Hepatic stellate cell (primary cell): ENCODE data around the gene EMC9.
"Not testable (repeated sequence)": the region's sequence is repeated elsewhere in the genome, so short reads cannot be mapped to it uniquely, and the experiment has no call there.

Experiments
- DNase-seq: peaks from one replicate; pipeline ENCODE4 v3.0.0; 2011; ENCODE audit warnings: low spot score

The EMC9 gene

DNA sequence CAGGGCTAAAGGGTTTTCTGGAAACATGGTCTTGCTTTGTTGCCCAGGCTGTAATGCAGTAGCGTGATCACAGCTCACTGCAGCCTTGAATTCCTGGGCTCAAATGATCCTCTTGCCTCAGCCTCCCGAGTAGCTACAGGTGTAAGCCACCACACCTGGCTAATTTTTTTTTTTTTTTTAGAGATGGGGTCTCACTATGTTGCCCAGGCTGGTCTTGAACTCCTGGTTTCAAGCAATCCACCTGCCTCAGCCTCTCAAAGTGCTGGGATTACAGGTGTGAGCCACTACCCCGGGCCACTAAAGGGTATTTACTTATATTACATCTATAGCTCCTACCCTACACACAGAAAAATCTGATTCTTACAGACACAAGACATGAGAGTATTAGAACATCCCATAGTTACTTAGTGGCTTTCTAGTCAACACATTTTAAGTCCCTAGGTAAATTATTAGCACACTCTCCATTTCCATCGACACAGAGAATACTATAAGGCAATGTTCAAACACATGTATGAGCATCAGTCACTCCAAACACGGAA is 33.0 kb downstream of the EMC9 start:
- DNase-seq = no peak

DNA sequence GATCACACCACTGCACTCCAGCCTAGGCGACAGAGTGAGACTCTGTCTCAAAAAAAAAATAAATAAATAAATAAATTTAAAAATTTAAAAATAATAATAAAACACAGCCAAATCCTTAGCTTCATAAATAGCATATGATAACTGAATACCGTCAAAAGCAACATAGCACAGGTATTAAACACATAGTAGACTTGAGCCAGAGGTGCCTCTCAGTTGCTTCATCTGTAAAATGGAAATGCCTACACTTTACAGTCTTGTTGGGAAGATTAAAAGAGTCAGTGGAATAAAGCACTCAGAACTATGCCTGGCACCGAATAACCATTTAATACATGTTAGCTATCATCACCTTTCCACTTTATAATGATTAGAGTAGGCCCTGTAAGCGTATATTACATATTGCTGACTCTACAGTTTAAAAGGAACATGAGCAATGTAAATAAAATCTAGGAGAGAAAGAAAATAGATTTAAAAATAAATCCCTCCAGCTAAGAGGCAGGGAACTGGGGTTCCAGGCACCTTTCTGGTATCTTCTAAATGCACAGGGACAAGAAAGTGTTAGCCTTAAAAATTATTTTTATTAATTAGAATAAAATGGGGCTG is 34.6 kb downstream of the EMC9 start:
- DNase-seq = no peak

DNA sequence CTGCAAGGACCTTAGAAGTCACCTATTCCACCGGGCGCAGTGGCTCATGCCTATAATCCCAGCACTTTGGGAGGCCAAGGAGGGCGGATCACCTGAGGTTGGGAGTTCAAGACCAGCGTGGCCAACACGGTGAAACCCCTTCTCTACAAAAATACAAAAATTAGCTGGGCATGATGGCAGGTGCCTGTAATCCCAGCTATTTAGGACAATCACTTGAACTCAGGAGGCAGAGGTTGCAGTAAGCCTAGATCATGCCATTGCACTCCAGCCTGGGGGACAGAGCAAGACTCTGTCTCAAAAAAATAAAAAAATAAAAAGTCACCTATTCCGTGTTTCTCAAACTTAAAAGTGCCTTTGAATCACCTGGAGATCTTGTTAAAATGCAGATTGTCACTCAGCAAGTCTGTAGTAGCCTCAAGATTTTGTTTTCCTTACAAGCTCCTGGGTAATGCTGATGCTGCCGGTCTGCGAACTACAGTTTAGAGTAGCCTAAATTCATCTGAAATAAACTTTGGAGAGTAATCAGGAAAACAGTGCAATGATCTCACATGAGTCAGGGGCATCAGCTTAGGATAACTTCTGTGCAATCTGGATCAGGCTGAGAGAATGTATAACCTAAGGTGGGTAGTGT is 35.7 kb downstream of the EMC9 start:
- DNase-seq = not testable (repeated sequence)

DNA sequence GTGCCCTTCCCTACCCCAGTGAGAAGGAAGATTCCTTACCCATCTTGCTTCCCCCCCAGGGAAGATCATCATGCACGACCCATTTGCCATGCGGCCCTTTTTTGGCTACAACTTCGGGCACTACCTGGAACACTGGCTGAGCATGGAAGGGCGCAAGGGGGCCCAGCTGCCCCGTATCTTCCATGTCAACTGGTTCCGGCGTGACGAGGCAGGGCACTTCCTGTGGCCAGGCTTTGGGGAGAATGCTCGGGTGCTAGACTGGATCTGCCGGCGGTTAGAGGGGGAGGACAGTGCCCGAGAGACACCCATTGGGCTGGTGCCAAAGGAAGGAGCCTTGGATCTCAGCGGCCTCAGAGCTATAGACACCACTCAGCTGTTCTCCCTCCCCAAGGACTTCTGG is 37.9 kb downstream of the EMC9 start:
- DNase-seq = no peak

DNA sequence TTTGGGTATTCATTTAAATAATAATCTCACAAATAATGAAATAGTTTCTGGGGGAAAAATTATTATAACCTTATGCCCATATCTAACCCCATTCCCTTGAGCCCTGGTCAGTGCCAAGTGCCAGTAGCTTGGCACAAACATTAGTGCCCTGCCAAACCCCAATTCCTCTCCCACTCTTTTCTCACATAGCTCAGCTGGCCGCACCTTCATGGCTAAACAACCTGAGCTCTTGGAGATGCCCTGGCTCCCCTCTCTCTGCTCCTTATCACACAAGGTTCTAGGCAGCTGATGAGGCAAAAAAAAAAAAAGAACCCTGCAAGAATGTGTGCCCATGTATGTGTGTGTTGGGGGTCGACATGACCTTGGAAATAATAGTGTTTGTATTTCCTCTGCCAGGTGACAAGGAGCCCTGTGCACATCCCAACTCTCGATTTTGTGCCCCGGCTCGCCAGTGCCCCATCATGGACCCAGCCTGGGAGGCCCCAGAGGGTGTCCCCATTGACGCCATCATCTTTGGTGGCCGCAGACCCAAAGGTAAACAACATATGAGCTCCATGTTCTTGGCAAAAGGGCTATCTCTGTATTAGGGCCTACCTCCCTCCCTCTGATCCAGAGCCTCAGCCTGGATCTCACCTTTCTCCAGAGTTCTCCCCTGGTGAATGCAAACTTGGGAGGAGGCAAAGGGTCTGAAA is 38.9 kb downstream of the EMC9 start:
- no peak for DNase-seq

DNA sequence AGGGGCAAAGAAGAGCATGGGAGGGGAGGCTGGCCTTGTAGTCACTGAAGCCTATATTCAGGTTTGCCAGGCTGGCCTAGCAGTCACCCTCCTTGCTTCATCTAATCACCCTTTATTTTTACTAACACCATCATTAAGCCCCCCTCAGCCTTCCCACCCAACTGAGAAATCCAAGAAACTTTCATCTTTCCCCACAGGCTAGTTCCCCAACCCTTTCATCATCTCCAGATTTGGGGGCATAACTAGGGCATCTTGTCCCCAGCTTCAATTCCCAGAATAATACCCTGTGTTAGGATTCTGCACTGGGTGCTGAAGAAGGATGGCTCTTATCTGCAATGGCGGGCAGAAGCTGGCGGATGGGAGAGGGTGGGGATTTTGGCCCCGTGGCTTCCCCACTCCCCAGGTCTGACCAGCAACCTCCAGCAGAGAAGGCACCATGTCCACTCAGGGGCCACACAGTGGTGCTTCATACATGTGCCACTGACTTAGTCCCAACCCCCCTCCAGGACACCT is 40.4 kb downstream of the EMC9 start:
- DNase-seq = no peak

DNA sequence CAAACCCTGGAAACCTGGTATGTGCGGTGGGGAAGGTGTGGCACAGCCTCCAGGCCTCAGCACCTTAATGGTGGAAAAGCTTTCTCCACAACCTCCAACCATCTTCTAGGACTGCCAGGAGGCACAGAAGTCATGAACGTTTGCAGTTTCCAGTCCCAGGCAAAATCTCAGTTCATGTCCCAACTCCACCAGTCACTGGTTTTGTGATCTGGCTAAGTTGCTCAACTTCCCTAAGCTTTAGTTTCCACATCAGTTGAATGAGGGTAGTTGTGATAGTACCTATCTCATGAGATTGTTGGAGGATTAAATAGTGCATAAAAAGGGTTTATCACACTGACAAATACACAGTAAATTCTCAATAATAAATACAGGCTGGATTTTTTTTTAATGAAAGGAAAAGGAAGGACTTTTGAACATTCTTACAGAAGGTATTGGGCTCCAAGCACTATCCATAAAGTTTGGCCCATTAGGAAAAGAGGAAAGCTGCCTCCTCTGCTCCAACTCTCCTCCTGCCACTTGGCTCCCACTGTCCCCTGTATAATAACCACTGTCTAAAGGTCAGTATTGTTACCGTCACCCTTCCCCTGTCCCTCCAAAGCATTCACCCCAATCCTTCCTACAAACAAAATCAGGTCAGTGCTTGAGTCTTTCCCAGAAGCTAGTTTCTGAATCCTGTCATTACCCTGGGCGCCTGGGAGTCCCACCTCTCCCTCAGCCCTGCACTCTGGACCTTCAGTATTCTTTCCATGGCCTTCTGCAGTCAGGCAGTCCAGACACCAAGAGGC is 41.0 kb downstream of the EMC9 start:
- no peak for DNase-seq

DNA sequence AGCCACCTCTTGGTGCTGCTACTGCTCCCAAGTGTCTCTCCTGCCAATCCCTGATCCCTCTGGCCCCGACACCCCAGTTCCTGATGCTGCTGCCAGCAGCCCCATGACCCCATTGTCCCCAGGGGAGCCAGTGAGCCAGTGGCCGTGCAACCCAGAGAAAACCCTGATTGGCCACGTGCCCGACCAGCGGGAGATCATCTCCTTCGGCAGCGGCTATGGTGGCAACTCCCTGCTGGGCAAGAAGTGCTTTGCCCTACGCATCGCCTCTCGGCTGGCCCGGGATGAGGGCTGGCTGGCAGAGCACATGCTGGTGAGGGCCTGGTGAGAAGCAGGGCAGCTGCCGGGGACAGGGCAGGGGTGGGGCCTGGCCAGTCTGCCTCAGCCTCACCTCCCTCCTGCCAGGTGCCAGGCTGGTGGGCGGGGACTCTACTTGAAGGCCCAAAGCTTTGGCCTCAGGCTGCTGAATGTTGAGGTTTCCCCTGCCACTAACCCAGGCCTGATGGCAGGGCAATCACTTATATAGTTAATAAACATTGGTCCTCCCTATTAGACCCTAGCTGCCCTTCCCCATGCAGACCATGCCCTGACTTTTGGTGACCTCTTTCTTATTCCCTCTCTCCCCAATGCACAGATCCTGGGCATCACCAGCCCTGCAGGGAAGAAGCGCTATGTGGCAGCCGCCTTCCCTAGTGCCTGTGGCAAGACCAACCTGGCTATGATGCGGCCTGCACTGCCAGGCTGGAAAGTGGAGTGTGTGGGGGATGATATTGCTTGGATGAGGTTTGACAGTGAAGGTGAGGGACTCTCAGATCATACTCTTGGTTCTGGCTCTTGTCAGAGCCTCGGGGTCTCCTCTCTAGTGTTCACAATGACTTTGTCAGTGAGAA is 42.2 kb downstream of the EMC9 start:
- no peak for DNase-seq

DNA sequence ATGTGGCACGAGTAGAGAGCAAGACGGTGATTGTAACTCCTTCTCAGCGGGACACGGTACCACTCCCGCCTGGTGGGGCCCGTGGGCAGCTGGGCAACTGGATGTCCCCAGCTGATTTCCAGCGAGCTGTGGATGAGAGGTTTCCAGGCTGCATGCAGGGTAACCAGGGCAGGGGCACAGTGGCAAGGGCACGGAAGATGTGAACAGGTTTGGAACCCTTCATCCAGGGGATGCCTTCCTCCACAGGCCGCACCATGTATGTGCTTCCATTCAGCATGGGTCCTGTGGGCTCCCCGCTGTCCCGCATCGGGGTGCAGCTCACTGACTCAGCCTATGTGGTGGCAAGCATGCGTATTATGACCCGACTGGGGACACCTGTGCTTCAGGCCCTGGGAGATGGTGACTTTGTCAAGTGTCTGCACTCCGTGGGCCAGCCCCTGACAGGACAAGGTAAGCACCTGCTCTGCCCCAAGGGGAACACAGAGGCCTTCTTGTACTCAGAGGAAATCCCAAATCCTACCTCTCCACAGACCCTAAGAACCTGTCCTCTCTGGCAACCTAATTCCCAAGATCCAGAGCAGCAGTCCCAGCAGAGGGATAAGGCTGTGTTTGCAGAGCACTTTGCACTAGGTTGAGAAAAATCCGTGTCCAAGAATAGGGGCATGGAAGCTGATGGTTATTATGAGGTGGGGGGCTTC is 43.0 kb downstream of the EMC9 start:
- DNase-seq = no peak

DNA sequence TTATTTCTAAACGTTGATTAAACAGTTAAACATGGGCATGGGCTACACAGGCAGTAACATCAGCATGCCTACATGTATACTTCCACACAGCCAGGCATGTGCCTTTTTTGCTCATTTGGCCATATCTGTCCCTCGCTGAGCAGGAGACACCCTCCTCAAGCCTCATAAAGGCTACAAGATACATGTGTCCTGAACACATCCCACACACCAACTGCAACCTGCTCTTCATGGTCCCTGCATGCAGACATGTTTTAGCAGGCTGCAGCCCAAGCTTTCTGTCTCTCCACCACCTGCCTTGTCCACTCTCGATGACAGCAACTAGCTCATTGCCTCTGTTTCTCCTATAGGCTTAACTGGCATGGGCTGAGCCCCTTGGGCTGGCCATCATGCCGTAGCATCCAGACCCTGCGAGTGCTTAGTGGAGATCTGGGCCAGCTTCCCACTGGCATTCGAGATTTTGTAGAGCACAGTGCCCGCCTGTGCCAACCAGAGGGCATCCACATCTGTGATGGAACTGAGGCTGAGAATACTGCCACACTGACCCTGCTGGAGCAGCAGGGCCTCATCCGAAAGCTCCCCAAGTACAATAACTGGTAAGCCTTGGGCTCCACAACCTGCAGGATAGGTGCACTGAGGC is 44.7 kb downstream of the EMC9 start:
- no peak for DNase-seq

DNA sequence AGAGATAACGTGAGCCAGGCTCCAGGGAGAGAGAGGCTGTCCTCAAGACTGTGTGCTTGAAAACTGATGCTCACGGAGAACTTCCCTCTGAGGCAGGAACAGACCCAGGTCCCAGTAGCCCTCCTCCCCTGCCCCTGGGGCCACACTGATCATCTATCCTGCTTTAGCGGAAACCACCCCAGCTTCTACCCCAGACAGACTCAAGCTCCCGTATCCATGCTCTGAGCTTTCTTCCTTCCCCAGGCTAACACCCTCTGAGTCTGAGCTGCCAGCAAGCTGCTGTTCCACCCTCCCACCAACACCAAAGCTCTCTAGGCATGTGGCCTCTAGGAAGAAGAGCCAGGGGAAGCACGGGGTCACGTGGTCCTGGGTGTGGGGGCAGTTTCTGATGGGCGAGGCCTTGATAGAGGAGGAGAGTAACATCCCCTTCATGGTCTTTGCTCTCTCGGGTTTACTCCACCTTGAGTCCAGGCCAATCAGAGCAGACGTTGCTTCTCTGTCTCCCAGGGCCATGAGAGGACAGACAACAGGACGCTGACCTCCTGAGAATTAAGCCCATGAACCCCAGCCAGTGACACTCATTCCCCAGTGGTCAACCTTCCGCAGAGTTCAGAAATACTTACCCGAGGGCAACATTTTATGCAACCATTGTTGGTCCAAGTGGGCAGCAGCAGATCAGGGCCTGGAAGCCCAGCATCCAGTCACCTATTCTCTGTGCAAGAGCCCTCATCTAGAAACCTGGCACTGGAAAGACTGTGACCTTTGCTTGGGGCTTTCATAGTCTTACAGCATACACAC is 45.9 kb downstream of the EMC9 start:
- DNase-seq = peak; percentile 77

DNA sequence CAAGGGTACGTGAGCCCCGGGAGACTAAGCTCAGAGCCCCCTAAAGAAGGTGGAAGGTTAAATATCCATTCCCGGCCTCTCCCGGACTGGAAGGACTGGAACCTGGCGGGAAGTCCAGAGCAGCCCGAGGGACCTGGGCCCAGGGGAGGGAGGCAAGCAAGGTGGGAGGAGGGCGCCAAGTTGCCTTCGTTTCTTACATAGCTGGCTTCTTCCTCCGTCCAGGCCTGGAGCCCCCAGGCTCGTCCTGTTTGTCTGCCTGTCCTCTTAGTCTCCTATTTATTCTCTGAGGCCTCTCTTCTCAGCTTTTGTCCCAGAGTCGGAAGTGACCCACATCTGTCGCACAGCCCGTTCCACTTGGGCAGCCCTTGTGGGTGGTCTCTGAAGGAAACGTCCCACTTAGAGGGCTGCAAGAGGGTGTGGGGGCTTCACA is 46.5 kb downstream of the EMC9 start:
- no peak for DNase-seq

DNA sequence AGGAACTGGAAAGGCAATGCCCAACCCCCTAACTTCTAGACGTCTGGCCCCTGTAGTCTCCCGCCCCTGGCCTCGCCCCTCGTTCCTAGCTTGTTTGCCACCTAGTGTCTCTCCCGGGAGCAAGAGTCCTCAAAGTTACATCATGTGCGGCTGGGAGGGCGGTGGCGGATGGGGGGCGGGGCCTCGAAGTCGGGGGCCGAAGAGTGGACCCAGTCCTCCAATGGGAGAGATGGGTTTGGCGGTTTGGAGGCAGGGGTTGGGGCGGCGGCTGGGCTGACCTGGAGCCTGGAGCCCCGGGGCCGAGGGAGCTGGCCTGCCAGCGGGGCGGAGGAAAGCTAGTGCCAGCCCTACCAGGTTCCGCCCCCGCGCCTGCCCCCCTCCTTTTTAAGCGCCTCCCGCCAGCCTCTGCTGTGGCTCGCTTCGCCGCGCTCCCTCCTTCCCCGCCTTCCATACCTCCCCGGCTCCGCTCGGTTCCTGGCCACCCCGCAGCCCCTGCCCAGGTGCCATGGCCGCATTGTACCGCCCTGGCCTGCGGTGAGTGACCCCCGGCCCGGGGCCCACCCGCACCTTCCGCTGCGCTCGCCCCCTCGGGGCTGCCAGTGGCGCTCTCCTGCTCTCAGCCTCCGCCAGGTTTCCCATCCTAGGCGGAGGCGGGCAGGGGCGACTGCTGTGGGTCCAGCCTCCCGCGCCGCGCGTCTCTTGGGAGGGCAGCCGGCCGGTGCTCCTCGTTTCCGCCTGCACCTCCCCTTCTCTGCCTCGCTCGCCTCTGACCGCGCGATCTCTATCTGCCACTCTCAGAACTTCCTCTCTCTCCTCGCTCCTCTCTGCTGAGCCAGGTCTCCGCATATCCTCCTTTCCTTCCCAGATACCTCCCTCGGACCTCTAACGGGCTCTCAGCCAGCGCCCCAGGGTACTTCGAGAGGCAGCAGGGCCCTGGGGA is 47.2 kb downstream of the EMC9 start, which contains the start of gene PCK2:
Gene PCK2 (plus strand): TSS at position 411 of the 940 bp plus-strand sequence. CDS start 95 bp downstream, at position 506.
- DNase-seq = peak; percentile 97

DNA sequence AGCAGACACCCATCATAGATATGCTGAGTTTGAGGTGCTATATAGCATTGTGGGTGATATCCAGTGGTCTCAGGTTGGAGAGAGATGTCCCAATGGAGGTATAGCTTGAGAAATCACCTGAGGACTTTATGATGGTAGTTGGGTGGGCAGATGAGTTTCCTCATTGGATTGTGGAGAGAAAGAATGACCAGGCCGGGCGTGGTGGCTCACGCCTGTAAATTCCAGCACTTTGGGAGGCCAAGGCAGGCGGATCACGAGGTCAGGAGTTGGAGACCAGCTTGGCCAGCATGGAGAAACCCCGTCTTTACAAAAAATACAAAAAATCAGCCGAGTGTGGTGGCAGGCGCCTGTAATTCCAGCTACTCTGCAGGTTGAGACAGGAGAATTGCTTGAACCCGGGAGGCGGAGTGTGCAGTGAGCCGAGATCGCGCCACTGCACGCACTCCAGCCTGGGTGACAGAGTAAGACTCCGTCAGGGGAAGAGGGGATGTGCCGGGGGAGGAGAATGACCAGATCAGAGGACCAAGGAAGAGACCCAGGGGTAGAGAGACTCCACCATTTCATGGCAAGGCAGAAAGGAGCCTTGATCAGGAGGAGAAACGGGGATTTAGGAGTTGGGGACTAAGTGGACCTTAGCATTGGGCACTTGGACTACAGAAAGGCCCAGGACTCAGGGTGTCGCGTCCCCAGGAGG is 48.0 kb downstream of the EMC9 start:
- DNase-seq = no peak

DNA sequence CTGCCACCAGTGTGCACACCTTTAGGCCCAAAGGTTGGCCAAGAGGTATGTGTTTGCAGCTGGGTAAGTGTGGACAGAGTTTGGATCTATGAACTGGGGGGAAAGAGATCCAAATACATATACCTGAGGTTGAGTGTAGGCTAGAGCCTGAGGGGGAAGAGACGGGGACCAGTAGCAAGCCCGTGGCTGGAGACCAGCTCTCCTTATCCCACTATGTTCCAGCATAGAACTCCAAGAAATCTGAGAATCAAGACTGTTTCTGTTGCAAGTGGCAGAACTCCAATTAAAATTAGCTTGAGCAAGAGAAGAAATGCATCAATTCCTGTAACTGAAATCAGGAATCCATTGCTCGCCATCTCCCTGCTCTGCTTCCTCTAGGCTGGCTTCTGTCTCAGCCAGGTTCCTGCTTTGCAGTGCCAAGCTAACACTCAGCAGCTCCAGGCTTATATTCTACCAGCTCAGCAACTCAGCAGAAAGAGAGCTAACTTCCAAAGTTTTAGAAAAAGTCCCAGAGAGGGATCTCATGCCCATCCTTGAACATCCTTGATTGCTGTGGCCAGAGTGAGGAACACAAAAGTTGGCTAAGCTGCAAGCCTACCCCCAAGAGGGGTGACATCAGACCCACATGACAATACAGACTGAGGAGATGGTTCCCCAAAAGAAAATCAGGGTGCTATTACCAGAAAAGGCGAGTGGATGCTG is 48.7 kb downstream of the EMC9 start:
- DNase-seq = no peak

DNA sequence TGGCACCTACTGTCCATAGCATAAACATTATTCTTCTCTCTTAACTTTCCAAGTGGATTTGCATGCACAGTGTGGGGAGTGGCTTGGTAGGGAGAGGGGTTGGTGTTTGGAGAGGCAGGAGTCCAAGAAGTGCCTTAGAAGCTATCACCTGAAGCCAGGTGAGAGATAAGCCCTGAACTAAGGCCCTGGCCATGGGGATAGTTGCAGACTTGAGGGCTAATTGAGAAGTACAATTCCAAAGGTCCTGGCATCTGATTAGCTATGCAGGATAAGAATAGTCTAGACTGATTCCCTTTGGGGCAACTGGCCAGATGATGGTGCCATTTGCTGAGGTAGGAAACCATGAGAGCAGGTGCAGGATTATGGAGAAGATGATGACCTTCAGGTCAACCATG is 49.3 kb downstream of the EMC9 start:
- DNase-seq = no peak

DNA sequence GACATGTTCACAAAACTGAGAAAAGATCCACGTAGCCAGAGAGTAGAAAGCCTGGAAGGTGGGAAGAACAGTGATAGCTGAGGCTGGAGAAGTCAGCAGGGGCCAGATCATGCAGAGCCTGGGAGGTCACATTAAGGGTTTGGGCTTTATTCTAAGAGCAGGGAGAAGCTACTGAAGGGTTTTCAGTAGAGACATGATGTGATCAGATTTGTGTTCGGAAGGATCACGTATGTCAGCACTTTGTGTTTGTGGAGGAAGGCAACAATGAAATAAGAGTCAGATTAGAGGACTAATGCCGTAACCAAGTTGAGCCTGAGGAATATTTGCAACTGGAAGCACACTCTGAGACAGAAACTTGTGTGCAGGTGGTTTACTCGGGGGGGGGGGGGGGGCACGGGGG is 51.5 kb downstream of the EMC9 start:
- DNase-seq = no peak
